Fibroblast of pulmonary artery (primary cell): Measurements from ENCODE around the gene RSPH1.

Experiments
- DNase-seq: peaks from one replicate; pipeline ENCODE4 v3.0.0-alpha.2; 2010; ENCODE audit warnings: low read depth
- H3K4me3 ChIP-seq: replicated peaks from 2 replicates; pipeline ENCODE4 v1.5.1; 2011; ENCODE audit warnings: low read depth, mild to moderate bottlenecking, control low read depth, low read length, moderate library complexity
- TF ChIP-seq, protein P1 (sequence below): IDR thresholded peaks from 2 replicates; pipeline ENCODE4 v1.5.1; 2011; ENCODE audit warnings: mild to moderate bottlenecking, control low read depth, low read length, inconsistent platforms; ENCODE audit errors: missing control alignments

RSPH1 gene

DNA sequence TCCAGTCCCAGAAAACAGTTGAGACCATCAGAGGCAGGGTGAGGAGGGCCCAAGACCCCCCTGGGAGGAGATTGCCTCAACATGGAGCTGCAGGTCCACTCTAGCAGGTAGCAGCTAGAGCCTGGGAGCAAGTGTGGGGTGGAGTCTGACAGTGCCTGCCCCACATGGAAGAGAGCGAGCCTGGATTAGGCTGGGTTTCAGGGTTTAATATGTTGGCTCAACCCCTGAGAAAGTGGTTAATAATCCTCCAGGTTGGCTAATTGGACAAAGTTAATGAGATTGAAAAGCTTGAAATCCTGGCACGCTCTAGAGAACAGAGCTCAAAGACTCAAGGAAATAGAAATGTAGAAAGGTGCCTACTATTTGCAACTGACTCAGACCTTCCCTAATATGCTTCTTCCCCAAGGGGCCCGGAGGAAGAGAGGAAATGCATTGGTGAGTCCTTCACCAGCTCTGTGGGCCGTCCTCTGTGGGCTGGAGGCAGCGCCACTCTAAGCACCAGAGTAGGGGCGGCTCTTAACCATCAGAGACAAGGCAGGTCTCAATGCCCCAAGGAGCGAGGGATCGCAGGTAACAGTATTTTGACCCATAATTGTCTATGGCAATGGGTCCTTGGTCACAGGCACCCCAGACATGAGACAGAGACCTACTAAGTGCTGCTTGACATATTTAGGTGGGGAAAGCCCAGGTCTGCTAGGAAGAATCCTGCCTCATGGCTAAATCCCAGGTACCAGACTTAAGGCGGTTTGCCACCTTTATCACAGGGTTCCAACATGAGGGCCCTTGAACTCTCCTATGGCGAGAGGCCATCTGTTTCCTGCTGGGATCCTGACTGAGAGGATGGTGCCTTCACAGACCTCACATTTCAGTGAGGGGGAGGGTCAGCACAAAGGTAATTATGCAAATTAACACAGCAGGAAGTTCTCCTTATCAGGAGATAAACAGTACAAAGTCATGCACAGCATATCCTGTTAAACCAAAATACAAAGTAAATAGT is 33.8 kb downstream of the RSPH1 start:
- no peak overlapping the region for H3K4me3 ChIP-seq
- TF ChIP-seq, protein P1, sequence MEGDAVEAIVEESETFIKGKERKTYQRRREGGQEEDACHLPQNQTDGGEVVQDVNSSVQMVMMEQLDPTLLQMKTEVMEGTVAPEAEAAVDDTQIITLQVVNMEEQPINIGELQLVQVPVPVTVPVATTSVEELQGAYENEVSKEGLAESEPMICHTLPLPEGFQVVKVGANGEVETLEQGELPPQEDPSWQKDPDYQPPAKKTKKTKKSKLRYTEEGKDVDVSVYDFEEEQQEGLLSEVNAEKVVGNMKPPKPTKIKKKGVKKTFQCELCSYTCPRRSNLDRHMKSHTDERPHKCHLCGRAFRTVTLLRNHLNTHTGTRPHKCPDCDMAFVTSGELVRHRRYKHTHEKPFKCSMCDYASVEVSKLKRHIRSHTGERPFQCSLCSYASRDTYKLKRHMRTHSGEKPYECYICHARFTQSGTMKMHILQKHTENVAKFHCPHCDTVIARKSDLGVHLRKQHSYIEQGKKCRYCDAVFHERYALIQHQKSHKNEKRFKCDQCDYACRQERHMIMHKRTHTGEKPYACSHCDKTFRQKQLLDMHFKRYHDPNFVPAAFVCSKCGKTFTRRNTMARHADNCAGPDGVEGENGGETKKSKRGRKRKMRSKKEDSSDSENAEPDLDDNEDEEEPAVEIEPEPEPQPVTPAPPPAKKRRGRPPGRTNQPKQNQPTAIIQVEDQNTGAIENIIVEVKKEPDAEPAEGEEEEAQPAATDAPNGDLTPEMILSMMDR = no peak
- no peak for DNase-seq

DNA sequence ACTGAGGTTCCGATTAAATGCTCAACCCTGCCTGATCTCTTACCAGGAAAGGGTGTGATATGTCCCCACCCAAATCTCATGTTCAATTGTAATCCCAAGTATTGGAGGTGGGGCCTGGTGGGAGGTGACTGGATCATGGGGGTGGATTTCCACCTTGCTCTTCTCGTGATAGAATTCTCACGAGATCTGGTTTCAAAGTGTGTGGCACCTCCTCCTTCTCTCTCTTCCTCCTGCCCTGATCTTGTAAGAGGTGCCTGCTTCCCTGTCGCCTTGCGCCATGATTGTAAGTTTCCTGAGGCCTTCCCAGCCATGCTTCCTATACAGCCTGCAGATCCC is 34.9 kb downstream of the RSPH1 start:
- TF ChIP-seq, protein P1 = no peak

DNA sequence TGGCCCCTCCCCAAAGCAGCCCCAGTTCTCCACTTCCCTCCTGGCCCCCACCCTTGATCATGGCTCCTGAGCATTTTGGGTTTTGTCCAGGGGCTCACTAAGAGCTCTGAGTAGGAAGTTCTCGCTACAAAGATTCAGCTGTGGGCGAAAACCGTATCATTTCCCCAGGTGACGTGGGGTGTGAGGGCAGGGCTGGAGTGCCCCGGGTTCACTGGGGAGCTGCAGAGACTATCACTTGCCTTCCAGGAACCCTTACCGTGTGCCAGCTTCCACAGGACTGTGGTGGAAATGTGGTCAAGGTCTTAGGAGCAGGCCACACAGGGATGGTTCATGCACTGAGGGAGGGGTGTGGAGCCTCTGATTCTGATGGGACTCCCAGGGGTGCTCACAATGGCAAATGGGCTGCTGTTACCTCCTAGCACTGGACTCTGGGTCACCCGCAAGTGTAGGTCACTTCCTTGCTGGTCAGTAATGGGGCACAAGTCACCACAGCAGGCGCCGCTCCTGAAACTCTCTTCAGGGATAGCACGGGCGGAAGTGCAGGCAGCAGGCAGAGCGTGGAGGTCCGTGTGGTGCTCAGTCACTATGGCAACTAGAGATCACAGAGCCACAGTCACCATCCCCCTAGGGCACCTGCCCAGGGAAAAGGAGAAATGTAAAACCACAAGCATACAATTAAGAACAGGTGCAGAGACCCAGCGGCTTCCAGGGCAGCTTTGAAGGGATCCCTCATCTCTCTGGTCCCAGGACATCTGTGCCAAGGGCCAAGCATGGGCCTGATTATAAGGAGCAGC is 35.4 kb downstream of the RSPH1 start:
- no peak overlapping the region for H3K4me3 ChIP-seq
- no peak for DNase-seq
- TF ChIP-seq, protein P1 = no peak

More for the DNA sequence above, 34.9 kb downstream of the RSPH1 start:
- DNase-seq = no peak
- H3K4me3 ChIP-seq = no peak overlapping the region

DNA sequence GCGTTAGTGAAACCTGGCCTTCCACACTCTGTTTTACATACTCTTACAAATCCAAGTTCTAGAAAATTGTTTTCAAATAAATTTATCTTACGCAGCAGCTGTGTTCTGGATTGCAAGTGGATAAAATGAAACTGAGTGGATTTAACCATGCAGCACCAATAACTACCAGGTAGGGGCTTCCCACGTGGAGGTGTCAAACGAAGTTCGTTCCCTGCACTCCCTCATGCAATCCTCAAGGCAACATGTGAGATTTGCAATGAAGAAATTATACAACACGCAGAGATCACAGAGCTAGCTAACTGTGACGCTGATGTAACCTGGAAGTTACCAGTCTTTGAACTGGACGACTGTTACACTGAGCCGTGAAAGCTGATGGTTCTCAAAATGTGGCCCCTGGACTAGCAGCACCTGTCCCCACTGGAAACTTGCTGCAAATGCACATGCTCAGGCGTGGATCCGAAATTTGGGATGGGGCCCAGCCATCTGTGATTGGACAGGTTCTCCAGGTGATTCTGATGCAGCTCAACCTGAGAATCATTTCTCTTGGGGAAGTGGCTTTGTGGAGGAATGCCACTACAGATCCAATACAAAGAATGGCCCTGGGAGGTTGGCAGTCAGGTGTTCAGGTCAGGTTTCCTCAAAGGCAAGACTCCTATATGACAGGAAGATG is 36.3 kb downstream of the RSPH1 start:
- TF ChIP-seq, protein P1 = no peak
- no peak overlapping the region for H3K4me3 ChIP-seq

DNA sequence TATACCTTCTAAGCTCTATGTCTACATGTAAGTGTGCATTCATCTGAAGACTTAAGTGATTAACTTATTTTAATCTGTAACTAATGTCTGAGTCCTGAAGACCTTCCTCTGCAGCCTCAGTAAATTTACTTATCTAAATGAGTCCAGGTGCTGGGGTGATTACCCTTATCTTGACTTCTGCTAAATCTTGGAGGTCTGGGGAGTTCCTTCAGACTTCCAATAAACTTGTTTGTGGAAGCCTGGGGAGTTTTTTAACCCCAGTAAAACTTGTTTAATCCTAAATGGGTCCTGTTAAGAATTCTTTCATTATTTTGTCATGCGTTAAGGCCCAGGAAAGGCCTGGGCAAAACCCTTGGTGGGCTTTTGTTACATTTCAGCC is 37.0 kb downstream of the RSPH1 start:
- DNase-seq = no peak
- no peak overlapping the region for H3K4me3 ChIP-seq
- TF ChIP-seq, protein P1 = no peak

More for the DNA sequence above, 36.3 kb downstream of the RSPH1 start:
- no peak for DNase-seq

DNA sequence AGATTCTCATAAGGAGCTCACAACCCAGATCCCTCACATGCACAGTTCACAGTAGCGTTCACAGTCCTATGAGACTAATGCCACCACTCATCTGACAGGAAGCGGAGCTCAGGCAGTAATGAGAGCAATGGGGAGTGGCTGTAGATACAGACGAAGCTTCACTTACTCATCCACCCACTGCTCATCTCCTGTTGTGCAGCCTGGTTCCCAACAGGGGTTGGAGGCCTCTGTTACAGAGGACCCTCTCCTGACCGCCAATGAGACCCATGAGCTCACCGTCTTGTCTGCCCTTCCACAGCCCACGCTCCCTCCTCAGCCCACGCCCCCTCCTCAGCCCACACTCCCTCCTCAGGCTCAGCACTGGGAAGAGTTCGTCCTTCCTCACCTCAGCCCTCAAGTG is 39.6 kb downstream of the RSPH1 start:
- TF ChIP-seq, protein P1 = no peak
- H3K4me3 ChIP-seq = no peak overlapping the region
- DNase-seq = no peak
